OCI-LY1 (cell line): Measurements from ENCODE around the gene GNG10.
"Not testable (repeated sequence)": the region's sequence is repeated elsewhere in the genome, so short reads cannot be mapped to it uniquely, and the experiment has no call there.

Experiments used
- H2AFZ ChIP-seq: fragments of 200-600 bp; sonication (generic), shearing (Covaris generic); 2 replicates; pipeline ENCODE4 v1.6.0; 2014; ENCODE audit warnings: antibody characterized with exemption, mild to moderate bottlenecking, low read length
- H3F3A ChIP-seq: fragments of 200-600 bp; sonication (generic), shearing (Covaris generic); 2 replicates; pipeline ENCODE4 v1.6.0; 2014; ENCODE audit warnings: mild to moderate bottlenecking, antibody characterized with exemption, low read length, moderate library complexity; ENCODE audit not compliant: insufficient read depth
- H3K27ac ChIP-seq: fragments of 200-600 bp; sonication (generic); 2 replicates; pipeline ENCODE4 v1.5.1; 2014; ENCODE audit warnings: low read length, mixed run types, mild to moderate bottlenecking, low read depth; ENCODE audit not compliant: poor library complexity, severe bottlenecking
- H3K27me3 ChIP-seq: fragments of 200-600 bp; sonication (generic); 2 replicates; pipeline ENCODE4 v1.6.0; 2014; ENCODE audit warnings: antibody characterized with exemption, mild to moderate bottlenecking, low read length, moderate library complexity; ENCODE audit not compliant: insufficient read depth
- H3K36me3 ChIP-seq: fragments of 200-600 bp; sonication (generic); 2 replicates; pipeline ENCODE4 v1.6.1; 2014; ENCODE audit warnings: mild to moderate bottlenecking, antibody characterized with exemption, low read length, moderate library complexity, mixed read lengths; ENCODE audit not compliant: insufficient read depth
- H3K4me1 ChIP-seq: fragments of 200-600 bp; sonication (generic); 2 replicates; pipeline ENCODE4 v1.5.1; 2014; ENCODE audit warnings: mild to moderate bottlenecking, low read length, moderate library complexity; ENCODE audit not compliant: insufficient read depth, severe bottlenecking
- H3K4me2 ChIP-seq: fragments of 200-600 bp; sonication (generic), shearing (Covaris generic); 2 replicates; pipeline ENCODE4 v1.6.1; 2014; ENCODE audit warnings: low read length
- H3K4me3 ChIP-seq: fragments of 200-600 bp; sonication (generic); 2 replicates; pipeline ENCODE4 v1.5.1; 2014; ENCODE audit warnings: low read length, low read depth, mild to moderate bottlenecking, mixed read lengths; ENCODE audit not compliant: poor library complexity, severe bottlenecking
- H3K79me2 ChIP-seq: fragments of 200-600 bp; shearing (Covaris generic); 2 replicates; pipeline ENCODE4 v1.6.1; 2016; ENCODE audit warnings: mixed run types, low read length, mixed read lengths; ENCODE audit not compliant: insufficient read depth
- H3K9ac ChIP-seq: fragments of 200-600 bp; sonication (generic), shearing (Covaris generic); 2 replicates; pipeline ENCODE4 v1.6.1; 2014; ENCODE audit warnings: mild to moderate bottlenecking, low read length, mixed read lengths
- H3K9me2 ChIP-seq: fragments of 200-600 bp; sonication (generic), shearing (Covaris generic); 2 replicates; pipeline ENCODE4 v1.6.1; 2014; ENCODE audit warnings: low read depth, mild to moderate bottlenecking, low read length, mixed read lengths
- H3K9me3 ChIP-seq: fragments of 200-600 bp; shearing (Covaris generic); 2 replicates; pipeline ENCODE4 v1.6.1; 2014; ENCODE audit warnings: low read length, mixed read lengths
- H4K20me1 ChIP-seq: fragments of 200-600 bp; sonication (generic), shearing (Covaris generic); 2 replicates; pipeline ENCODE4 v1.6.0; 2016; ENCODE audit warnings: mild to moderate bottlenecking, low read length; ENCODE audit not compliant: insufficient read depth
- EZH2 ChIP-seq: fragments of 200-600 bp; sonication (generic), shearing (Covaris generic); IDR thresholded peaks from 2 replicates; pipeline ENCODE4 v1.8.0; 2017; ENCODE audit warnings: borderline replicate concordance, mixed run types, mild to moderate bottlenecking, antibody characterized with exemption, low read length, moderate library complexity, mixed read lengths
- TF ChIP-seq, protein P1 (sequence below): fragments of 200-600 bp; sonication (generic), shearing (Covaris generic); IDR thresholded peaks from 2 replicates; pipeline ENCODE4 v1.5.1; 2017; ENCODE audit warnings: mild to moderate bottlenecking, antibody characterized with exemption, low read length, moderate library complexity, mixed read lengths

Gene GNG10

GRCh38 chr9:111661150-111661801 lies at the start of gene GNG10:
Gene GNG10 (plus strand): TSS chr9:111661605. CDS start chr9:111661635, 30 bp downstream.
- peak within 1 kb of the TSS; percentile 96 for H3K4me2 ChIP-seq
- H3K9me2 ChIP-seq, result no peaks in the 10 kb centered on the region
- H3K4me3 ChIP-seq, result peak within 1 kb of the TSS; percentile 79
- no peaks in the 10 kb centered on the region for H3K36me3 ChIP-seq
- H3K4me1 ChIP-seq, result peaks cover 9% of the 10 kb centered on the region
- no peaks in the 10 kb centered on the region for H3K27me3 ChIP-seq
- H3F3A ChIP-seq, result no peaks in the 10 kb centered on the region
- H4K20me1 ChIP-seq, result no peaks in the 10 kb centered on the region
- no peak within 1 kb of the TSS for H3K27ac ChIP-seq
- no peak for TF ChIP-seq EZH2
- TF ChIP-seq, protein P1, sequence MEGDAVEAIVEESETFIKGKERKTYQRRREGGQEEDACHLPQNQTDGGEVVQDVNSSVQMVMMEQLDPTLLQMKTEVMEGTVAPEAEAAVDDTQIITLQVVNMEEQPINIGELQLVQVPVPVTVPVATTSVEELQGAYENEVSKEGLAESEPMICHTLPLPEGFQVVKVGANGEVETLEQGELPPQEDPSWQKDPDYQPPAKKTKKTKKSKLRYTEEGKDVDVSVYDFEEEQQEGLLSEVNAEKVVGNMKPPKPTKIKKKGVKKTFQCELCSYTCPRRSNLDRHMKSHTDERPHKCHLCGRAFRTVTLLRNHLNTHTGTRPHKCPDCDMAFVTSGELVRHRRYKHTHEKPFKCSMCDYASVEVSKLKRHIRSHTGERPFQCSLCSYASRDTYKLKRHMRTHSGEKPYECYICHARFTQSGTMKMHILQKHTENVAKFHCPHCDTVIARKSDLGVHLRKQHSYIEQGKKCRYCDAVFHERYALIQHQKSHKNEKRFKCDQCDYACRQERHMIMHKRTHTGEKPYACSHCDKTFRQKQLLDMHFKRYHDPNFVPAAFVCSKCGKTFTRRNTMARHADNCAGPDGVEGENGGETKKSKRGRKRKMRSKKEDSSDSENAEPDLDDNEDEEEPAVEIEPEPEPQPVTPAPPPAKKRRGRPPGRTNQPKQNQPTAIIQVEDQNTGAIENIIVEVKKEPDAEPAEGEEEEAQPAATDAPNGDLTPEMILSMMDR, result no peak
- no peaks in the 10 kb centered on the region for H3K9me3 ChIP-seq
- H2AFZ ChIP-seq, result 0 out of 2 replicates have a peak within 1 kb of the TSS, but pooled peaks have one; percentile 23
- no peaks in the 10 kb centered on the region for H3K79me2 ChIP-seq
- peak within 1 kb of the TSS; percentile 67 for H3K9ac ChIP-seq

GRCh38 chr9:111613436-111614040 lies 47.9 kb upstream of the GNG10 start:
- H3K9ac ChIP-seq, result no peak overlapping the region
- H3K4me3 ChIP-seq, result no peak overlapping the region
- H3K9me2 ChIP-seq, result no peaks in the 10 kb centered on the region
- no peaks in the 10 kb centered on the region for H3K9me3 ChIP-seq
- TF ChIP-seq, protein P1, result no peak
- TF ChIP-seq EZH2, result no peak
- H3K27ac ChIP-seq, result no peak overlapping the region
- H4K20me1 ChIP-seq, result no peaks in the 10 kb centered on the region
- H3K36me3 ChIP-seq, result no peaks in the 10 kb centered on the region
- H2AFZ ChIP-seq, result no peak overlapping the region
- H3K79me2 ChIP-seq, result no peaks in the 10 kb centered on the region
- H3K4me1 ChIP-seq, result no peaks in the 10 kb centered on the region
- H3K4me2 ChIP-seq, result no peak overlapping the region
- H3F3A ChIP-seq, result no peaks in the 10 kb centered on the region
- no peaks in the 10 kb centered on the region; the same call in 1 of the 2 replicates for H3K27me3 ChIP-seq

DNA sequence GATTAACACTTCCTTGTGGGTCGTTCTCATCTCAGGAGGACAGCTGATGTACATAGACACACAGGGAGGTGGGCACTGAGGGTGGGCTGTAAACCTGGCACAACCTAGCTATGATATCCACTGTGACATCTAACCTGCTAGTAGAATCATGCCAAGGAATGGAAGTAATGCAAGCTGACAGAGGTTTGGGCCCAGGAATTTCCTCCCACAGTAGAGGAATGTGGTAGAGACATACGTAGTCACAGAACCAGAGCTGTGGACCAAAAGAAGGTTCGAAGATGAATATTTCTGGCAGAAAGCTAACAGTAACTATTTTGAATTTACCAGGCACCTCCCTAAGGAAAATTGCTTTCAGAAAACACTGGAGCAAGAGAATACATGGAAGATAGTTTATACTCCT lies 45.5 kb upstream of the GNG10 start:
- no peaks in the 10 kb centered on the region for H4K20me1 ChIP-seq
- no peaks in the 10 kb centered on the region for H3F3A ChIP-seq
- H3K4me1 ChIP-seq, result no peaks in the 10 kb centered on the region
- no peak for TF ChIP-seq EZH2
- TF ChIP-seq, protein P1, result no peak
- H3K36me3 ChIP-seq, result no peaks in the 10 kb centered on the region
- H3K9me2 ChIP-seq, result no peaks in the 10 kb centered on the region
- H2AFZ ChIP-seq, result no peak overlapping the region
- H3K9me3 ChIP-seq, result no peaks in the 10 kb centered on the region
- H3K79me2 ChIP-seq, result no peaks in the 10 kb centered on the region
- no peak overlapping the region for H3K27ac ChIP-seq
- no peak overlapping the region for H3K9ac ChIP-seq
- H3K4me2 ChIP-seq, result no peak overlapping the region
- H3K4me3 ChIP-seq, result no peak overlapping the region
- no peaks in the 10 kb centered on the region for H3K27me3 ChIP-seq

DNA sequence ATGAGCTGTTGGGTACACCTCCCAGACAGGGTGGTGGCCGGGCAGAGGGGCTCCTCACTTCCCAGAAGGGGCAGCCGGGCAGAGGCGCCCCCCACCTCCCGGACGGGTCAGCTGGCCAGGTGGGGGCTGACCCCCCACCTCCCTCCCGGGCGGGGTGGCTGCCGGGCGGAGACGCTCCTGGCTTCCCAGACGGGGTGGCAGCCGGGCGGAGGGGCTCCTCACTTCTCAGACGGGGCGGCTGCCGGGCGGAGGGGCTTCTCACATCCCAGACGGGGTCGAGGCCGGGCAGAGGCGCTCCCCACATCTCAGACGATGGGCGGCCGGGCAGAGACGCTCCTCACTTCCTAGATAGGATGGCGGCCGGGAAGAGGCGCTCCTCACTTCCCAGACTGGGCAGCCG lies 44.1 kb upstream of the GNG10 start:
- not testable (repeated sequence) for H3K9ac ChIP-seq, H3K27me3 ChIP-seq, H3K9me2 ChIP-seq

More for the DNA sequence above, 44.1 kb upstream of the GNG10 start:
- not testable (repeated sequence) for H3K4me3 ChIP-seq, H3K4me2 ChIP-seq, H3K27ac ChIP-seq, H4K20me1 ChIP-seq, H3K79me2 ChIP-seq, H2AFZ ChIP-seq, H3K36me3 ChIP-seq, H3K4me1 ChIP-seq, H3K9me3 ChIP-seq, H3F3A ChIP-seq
